Stimulated activated CD8-positive, alpha-beta memory T cell treated with anti-CD3 and anti-CD28 coated beads, Interleukin-2, amount 100 ng/mL, for 1 hour (primary cell): ENCODE data around the gene KCNK10.

Experiments used
- DNase-seq, 2 donors: peaks; one replicate each; pipeline ENCODE4 v3.0.0-alpha.2; 2020; ENCODE audit warnings: low read depth in 2 of 2

KCNK10 gene

DNA sequence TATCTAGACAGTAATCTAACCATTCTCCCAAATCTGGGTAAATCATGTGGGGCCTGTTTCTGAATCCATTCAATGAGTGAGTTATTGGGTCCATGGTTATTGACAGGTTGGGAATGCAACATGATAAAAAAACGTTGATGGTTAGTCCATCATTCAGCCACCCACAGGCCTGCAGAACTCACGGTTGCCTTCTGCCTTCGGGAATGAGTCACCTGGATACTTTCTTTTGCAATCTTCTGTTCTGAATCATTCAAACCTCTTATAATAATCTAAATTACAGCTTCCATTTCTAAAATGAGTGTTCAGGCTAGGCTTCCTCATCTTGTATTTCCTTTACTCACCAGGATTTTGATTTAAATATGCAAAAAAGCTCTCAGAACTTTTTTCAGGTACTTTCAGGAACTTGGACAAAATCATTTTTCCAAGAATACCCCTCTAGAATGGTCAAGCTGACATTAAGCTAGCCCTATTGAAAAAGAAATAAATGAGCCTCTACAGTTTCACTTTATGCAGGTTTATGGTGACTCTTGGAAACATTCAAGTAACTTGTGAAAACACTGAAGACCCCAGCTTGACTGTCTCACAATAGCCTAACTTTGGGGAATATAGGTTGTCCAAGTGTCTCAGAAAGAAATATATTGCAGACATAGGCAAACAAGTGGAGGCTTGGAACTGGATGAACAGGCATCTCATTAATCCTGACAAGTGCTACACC, 94.4 kb downstream of the KCNK10 start:
- DNase-seq: no peak

DNA sequence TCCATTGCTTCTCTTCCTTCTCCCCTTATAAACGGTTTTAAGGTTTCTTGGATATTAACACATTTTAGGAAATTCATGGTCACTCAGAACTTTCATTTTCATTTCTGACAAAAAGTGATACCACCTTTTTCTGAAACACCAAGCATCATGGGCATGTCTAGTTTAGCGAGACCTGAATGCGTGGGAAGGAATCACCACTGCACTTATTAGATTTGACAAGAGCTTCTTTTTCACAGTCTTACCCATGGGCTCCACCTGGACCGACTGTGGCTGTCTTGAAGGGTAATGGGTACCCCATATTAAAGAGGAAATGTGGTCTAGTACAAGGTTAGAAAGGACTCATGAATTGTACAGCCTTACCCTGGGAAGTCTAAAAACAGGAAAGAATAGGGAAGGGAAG, 95.4 kb downstream of the KCNK10 start:
- no peak for DNase-seq

DNA sequence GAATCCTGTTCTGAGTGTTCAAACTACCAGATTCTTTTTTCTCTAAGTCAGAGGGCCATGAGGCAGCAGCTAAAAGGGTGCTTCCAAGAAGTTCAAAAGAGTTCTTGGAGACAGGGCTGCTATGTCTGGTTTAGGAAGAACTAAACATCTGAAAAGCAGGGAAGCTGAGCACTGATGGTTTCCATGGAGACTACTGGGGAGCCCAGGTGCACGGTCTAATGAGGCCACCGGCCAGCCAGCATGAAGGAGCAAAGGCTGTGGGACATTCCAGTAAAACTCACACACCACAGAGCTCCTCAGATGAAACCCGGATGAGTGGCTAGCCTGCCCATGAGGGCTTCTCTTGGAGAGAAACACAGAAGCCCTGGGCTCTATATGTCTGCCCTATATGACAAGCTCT, 97.3 kb downstream of the KCNK10 start:
- DNase-seq: no peak

DNA sequence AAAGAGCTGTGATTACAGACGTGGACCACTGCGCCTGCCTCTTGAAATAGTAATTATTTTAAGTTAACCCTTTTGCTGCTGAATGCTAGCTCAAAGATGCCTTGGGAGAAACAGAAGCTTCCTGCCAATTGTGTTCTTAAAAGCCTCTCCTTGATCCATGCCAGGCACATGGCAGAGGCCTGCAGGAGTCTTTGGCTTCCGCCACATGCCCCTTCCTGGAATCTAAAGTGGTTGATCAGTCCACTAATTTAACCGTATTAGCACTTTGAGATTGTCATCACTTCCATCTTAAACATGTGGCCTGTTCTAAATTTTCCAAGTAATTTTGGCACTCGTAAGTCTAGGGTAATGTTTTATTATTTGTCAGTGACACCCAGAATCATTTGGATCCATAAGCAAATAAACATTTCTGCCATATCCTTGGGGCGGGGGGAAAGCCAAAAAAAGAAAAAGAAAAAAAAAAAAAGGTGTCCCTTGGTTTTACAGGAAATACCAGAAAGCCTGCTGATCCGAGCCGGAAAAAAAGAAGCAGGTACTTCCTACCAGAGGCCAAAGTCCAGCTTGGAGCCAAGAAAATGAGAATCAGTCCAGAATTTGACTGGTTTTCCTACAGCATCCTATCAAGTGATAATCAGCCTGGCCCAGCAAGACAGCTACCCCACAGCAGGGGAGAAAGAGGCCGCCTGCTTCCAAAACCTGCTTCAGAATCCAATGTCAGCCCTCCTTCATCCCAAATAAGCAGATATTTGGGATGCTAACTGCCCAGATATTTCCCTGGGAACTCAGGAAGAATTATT, 104.8 kb downstream of the KCNK10 start:
- no peak for DNase-seq

- no peak for DNase-seq
These were observed 110.4 kb downstream of the KCNK10 start for GRCh38 chr14:88212691-88213090.

GRCh38 chr14:88210426-88210825, 112.6 kb downstream of the KCNK10 start:
- no peak for DNase-seq

- DNase-seq: no peak
These were observed 113.8 kb downstream of the KCNK10 start for GRCh38 chr14:88209273-88209672.

DNA sequence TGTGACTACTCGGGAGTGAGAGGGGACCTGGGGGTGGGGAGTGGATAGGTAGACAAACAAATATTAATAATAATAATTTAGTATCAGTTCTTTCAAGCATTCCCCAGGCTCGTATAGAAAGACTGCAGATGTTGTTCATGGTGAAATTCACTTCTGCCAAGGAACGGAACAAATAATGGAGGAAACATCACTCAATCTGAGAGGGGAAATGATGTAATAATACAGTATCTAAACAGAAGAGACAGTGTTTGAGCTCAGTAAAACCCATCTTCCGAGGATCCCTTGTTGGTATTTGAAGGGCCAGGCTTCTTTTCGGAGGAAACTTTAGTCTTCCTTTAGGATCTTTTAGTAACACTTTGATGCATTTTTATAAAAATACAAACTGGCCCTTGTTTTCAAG, 114.2 kb downstream of the KCNK10 start:
- no peak for DNase-seq

DNA sequence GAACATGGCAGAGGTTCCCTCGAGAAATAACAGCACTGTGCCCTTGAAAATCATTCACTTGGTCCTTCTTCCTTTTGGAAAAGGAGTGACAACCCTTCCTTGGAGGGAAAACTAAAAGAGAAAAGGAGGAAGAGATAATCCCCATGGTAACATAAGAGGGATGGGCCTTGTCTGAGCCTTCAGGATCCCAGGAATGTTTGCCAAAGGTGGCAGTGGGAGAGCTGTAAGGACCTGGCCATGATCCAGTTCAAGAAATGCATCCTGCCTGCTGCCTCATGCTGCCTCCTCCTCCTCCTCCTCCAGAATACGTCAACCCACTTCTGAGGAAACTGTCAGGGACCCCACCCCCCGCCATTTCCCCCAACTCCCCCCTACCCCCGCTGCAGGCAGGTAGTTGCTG, 118.8 kb downstream of the KCNK10 start:
- DNase-seq: no peak

- DNase-seq: no peak
These were observed 119.8 kb downstream of the KCNK10 start for GRCh38 chr14:88203291-88203690.

- DNase-seq: no peak
These were observed 120.8 kb downstream of the KCNK10 start for GRCh38 chr14:88202286-88202685.

- no peak for DNase-seq
These were observed 121.2 kb downstream of the KCNK10 start for GRCh38 chr14:88201851-88202250.

- no peak for DNase-seq
These were observed 123.2 kb downstream of the KCNK10 start for GRCh38 chr14:88199882-88200281.

DNA sequence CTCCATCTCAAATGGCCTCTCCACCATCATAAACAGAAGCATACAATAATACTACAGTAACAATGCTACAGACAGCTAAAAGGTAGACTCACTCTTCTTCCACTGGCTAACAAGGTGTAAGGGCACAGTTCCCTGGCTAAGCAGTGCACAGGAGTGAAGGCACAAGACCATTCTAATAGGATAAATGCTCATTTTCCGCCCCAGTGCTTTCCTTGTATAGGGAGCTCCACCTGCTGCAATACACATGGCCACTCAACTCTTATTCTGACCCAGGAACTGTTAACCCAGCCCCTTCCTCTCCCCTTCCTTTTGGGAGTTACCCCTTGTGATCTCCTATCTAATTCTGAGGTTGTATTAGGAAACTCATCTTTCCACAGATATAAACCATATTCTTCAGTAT, 124.6 kb downstream of the KCNK10 start:
- no peak for DNase-seq

DNA sequence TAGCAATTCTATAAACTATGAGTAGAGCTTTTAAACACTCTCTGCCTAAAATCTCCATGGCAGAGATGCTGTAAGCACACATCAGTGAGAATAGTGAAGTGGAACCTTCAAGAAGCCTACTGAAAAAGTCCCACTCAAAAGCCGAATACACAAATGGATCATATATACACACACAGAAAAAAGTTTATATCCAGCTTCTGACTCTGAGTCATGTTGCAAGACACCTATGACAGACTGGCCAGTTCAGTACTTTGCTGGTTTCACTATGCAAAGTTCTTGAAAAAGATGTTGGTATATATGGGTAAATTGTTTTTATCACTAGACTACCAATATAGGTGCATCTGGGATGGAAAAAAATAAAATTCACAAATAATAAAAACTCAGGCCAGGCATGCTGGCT, 126.1 kb downstream of the KCNK10 start:
- no peak for DNase-seq

DNA sequence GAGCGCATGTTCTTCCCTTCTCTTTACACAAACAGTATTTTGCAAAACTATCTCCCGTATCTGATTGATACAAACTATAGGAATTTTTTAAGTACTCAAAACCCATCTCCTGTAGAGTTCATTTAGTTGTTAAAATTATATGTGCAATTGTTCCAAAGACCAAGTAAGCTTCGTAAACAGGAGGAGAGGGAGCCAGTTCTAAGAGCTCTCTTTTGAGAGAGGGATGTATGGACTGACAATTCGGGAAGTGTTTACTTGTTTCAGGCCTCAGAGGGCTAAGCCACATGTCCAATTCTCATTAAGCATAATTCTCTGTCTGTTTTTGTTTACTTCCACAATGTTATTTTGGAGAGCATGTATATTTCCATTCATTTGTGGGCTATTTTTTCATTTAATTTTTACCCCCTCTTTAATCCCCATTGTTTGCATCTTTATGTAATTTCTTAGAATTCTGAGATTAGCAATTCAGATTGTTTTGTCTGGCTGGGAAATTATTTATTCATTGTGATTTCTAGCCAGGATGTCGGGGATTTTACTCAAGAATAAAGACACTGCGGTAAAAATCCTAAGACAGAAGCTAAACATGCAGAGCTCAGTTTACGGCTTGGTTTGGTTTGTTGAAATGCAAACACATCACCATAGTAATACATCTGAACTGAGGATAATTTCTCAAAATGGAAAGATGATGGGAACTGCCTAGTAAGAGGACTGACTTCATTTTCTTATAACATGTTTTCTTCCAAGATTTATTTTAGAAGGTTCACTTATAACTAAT, 126.8 kb downstream of the KCNK10 start:
- DNase-seq: no peak

DNA sequence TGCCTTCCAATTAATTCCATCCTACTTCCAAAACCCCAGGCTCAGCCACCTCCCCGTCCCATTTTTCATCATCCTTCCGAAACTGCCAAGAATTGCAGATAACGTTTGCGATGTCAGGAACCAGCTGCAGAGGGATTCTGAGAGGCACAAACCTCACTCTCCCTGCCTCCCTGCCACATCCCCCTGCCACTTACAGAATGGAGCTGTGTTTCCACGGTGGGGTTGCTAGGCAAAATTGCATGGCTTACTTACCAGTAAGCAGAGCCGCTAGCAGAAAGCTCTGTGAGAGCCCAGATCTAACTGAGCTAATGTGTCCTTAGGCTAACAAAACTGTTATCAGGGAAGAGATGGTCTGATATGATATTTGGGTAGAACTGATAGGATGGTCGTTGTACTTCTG, 127.4 kb downstream of the KCNK10 start:
- DNase-seq: no peak

GRCh38 chr14:88194531-88194930, 128.5 kb downstream of the KCNK10 start:
- DNase-seq: no peak

DNA sequence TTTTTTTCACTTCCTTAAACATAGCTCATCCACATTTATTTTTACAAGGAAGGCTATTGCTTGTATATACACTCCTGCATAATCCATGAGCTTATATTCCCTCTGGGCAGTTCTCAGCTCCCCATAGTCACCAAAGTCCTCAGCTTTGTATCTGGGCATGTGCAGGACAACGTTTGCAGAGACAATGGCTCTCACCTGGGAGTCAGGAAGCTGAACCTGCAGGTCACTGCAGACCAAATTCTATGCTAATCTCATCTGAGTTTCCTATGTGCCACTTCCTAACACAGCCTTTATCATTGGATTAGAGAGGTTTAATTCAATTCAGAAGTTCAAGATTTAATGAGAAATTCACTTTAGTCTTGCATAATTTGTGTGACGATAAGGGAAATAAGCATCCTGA, 131.5 kb downstream of the KCNK10 start:
- no peak for DNase-seq

- DNase-seq: peak; percentile 6 to 14
These were observed 133.5 kb downstream of the KCNK10 start for GRCh38 chr14:88189417-88190191.

DNA sequence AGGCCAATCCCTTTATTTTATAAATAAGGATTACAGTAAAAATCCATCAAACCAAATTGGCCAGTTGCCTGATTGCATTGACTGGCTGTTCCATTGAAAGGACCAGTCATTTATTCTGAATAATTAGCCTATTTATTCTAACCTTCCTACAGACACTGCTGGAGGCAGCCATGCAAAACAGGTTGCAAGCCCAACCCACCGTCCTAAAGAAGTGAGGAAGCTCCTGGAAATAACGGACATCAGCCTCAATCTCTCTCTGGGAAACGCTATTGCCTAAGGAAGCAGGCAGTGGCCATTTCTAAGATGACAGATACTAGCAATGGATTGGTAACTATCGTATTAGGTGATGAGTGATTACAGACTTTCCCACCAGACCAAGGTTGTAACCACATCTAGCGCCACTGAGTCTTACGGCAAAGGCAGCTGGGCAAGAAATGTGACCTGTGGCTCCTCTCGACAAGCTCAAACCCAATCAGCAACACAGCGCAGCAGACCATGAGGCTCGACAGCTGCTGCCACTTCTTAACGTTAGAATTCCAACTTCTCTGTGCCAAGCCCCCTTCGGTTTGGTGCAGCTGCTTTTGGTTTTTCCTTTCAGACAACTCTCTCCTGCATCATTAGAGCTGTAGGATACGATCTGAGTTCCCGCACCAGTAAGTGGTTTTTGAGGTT, 134.2 kb downstream of the KCNK10 start:
- no peak for DNase-seq
